GM12891 (cell line): Measurements from ENCODE around the gene PPP1R7.
A peak's percentile ranks its signal among the peaks of the same experiment; 100 is the strongest.

Experiments used
- DNase-seq: peaks from one replicate; pipeline ENCODE4 v3.0.0; 2011; ENCODE audit warnings: low spot score; ENCODE audit not compliant: insufficient read length
- FAIRE-seq: peaks from 2 replicates; lab custom pipeline; 2011; peaks lifted over from hg19 to GRCh38; lab: Jason Lieb, UNC
- PAX5 ChIP-seq: IDR thresholded peaks from 2 replicates; pipeline ENCODE4 v1.6.1; 2011; ENCODE audit warnings: low read length, moderate library complexity, mild to moderate bottlenecking; ENCODE audit not compliant: insufficient read depth, severe bottlenecking
- POLR2A ChIP-seq: IDR thresholded peaks from 2 replicates; pipeline ENCODE4 v1.6.1; 2011; ENCODE audit warnings: low read depth, low read length, control low read depth
- POLR2AphosphoS5 ChIP-seq: IDR thresholded peaks from 2 replicates; pipeline ENCODE4 v1.6.1; 2011; ENCODE audit warnings: low read depth, low read length, control low read depth
- POU2F2 ChIP-seq: IDR thresholded peaks from 2 replicates; pipeline ENCODE4 v1.6.1; 2011; ENCODE audit warnings: low read depth, mild to moderate bottlenecking, control low read depth, low read length, moderate library complexity
- SPI1 ChIP-seq: IDR thresholded peaks from 2 replicates; pipeline ENCODE4 v1.6.1; 2011; ENCODE audit warnings: low read depth, low read length, control low read depth
- TAF1 ChIP-seq: IDR thresholded peaks from 2 replicates; pipeline ENCODE4 v1.6.1; 2011; ENCODE audit warnings: low read depth, low read length, control low read depth

The PPP1R7 gene

GRCh38 chr2:241214209-241214608 is 63.9 kb downstream of the PPP1R7 start:
- no peak for FAIRE-seq
- TF ChIP-seq TAF1 (no peak), PAX5 (no peak), POLR2AphosphoS5 (no peak), POU2F2 (no peak), SPI1 (no peak), POLR2A (no peak)
- no peak for DNase-seq

- FAIRE-seq (no peak), DNase-seq (no peak)
- TF ChIP-seq TAF1: no peak
- no peak for TF ChIP-seq PAX5
- no peak for TF ChIP-seq POLR2AphosphoS5
- TF ChIP-seq POU2F2: no peak
- no peak for TF ChIP-seq POLR2A
- TF ChIP-seq SPI1: no peak
These were observed 64.5 kb downstream of the PPP1R7 start for GRCh38 chr2:241214766-241215165.

GRCh38 chr2:241215421-241215820 is 65.2 kb downstream of the PPP1R7 start:
- no peak for DNase-seq
- no peak for FAIRE-seq
- TF ChIP-seq POLR2AphosphoS5: no peak
- no peak for TF ChIP-seq POU2F2
- TF ChIP-seq SPI1: no peak
- TF ChIP-seq TAF1: no peak
- TF ChIP-seq PAX5: no peak
- no peak for TF ChIP-seq POLR2A

GRCh38 chr2:241216211-241216761 is 66.0 kb downstream of the PPP1R7 start:
- TF ChIP-seq PAX5 (no peak), POLR2AphosphoS5 (no peak), TAF1 (no peak), POLR2A (no peak)
- DNase-seq: no peak
- FAIRE-seq: no peak

GRCh38 chr2:241217320-241218031 is 67.2 kb downstream of the PPP1R7 start:
- FAIRE-seq: peak; percentile 73
- DNase-seq: peak; percentile 86
- TF ChIP-seq POLR2A: no peak
- no peak for TF ChIP-seq SPI1
- no peak for TF ChIP-seq TAF1
- TF ChIP-seq PAX5: no peak
- TF ChIP-seq POU2F2: no peak
- no peak for TF ChIP-seq POLR2AphosphoS5

GRCh38 chr2:241218131-241219029 is 68.1 kb downstream of the PPP1R7 start:
- no peak for TF ChIP-seq POLR2A
- TF ChIP-seq POLR2AphosphoS5: no peak
- no peak for TF ChIP-seq POU2F2
- TF ChIP-seq SPI1: no peak
- TF ChIP-seq TAF1: no peak
- TF ChIP-seq PAX5: no peak
- DNase-seq: peak; percentile 56
- FAIRE-seq: peak; percentile 38

- no peak for DNase-seq
- FAIRE-seq: no peak
- TF ChIP-seq SPI1 (no peak), POLR2A (no peak), TAF1 (no peak), POU2F2 (no peak), PAX5 (no peak), POLR2AphosphoS5 (no peak)
These were observed 68.7 kb downstream of the PPP1R7 start for GRCh38 chr2:241219030-241219382.

GRCh38 chr2:241219856-241220356 is 69.6 kb downstream of the PPP1R7 start:
- DNase-seq (no peak), FAIRE-seq (no peak)
- TF ChIP-seq POLR2A (no peak), POU2F2 (no peak), TAF1 (no peak), PAX5 (no peak)

GRCh38 chr2:241223211-241224017 is 73.1 kb downstream of the PPP1R7 start:
- no peak for DNase-seq
- FAIRE-seq: no peak
- TF ChIP-seq SPI1 (no peak), POLR2A (no peak), TAF1 (no peak), PAX5 (no peak), POU2F2 (no peak), POLR2AphosphoS5 (no peak)
